ENCODE results near the gene UCN.
A peak's percentile ranks its signal among the peaks of the same experiment; 100 is the strongest.
"Not testable (repeated sequence)": the region's sequence is repeated elsewhere in the genome, so short reads cannot be mapped to it uniquely, and the experiment has no call there.

UCN gene

DNA sequence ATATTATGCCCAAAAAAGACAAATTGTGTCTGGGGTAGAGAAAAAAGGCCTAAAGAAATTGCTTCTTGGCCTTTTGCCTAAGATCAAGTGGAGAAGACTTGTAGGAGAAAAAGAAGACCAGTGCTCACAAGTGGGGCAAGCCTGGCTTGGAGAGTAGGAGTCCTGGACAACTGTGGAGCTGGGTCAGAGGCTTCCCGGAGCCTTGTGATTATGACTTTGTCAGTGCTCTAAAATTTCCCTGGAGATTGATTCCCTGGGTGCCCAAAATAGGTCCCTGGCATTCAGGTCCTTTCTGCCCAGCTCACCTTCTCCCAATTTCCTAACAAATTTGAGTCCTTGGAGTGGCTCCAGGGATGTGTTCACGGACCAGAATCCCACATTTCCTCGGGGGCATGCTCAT is 26.8 kb downstream of the UCN start:
- TF ChIP-seq POLR2AphosphoS5 (IDR thresholded peaks at IDR 0.05; ENCODE audit: low read depth, low read length) (no peak), POU2F2 (IDR thresholded peaks at IDR 0.05; ENCODE audit: low read depth, low read length) (no peak), SPI1 (IDR thresholded peaks at IDR 0.05; ENCODE audit: low read depth, low read length) (no peak), PAX5 (IDR thresholded peaks at IDR 0.05; ENCODE audit: insufficient read depth, low read length, severe bottlenecking) (no peak), POLR2A (IDR thresholded peaks at IDR 0.05; ENCODE audit: low read depth, low read length) (no peak), TAF1 (IDR thresholded peaks at IDR 0.05; ENCODE audit: low read depth, low read length) (no peak)
- FAIRE-seq (no peak), DNase-seq (ENCODE audit: insufficient read length, low spot score) (no peak)

DNA sequence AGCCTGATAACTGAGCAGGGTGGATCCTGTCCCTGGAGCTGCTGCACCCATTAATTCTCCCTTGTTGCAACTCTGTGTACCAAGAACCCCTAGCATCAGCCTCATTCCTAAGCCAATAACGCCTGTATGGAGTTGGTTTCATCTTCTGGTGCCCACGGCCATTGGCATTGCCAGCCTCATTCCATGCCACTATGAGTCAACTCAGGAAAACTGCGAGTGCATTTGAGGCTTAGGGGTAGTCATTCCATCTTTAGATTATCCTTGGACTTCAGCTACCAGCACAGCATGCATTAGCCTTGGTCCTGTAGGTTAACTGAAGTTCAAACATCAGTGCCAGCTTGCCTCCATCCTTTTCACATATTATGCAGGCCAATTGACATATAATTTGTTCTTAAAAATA is 27.4 kb downstream of the UCN start:
- FAIRE-seq (no peak), DNase-seq (ENCODE audit: insufficient read length, low spot score) (no peak)
- no peak for TF ChIP-seq POLR2A (IDR thresholded peaks at IDR 0.05; ENCODE audit: low read depth, low read length)
- no peak for TF ChIP-seq TAF1 (IDR thresholded peaks at IDR 0.05; ENCODE audit: low read depth, low read length)
- TF ChIP-seq PAX5 (IDR thresholded peaks at IDR 0.05; ENCODE audit: insufficient read depth, low read length, severe bottlenecking): no peak
- no peak for TF ChIP-seq POU2F2 (IDR thresholded peaks at IDR 0.05; ENCODE audit: low read depth, low read length)
- TF ChIP-seq SPI1 (IDR thresholded peaks at IDR 0.05; ENCODE audit: low read depth, low read length): no peak
- TF ChIP-seq POLR2AphosphoS5 (IDR thresholded peaks at IDR 0.05; ENCODE audit: low read depth, low read length): no peak

DNA sequence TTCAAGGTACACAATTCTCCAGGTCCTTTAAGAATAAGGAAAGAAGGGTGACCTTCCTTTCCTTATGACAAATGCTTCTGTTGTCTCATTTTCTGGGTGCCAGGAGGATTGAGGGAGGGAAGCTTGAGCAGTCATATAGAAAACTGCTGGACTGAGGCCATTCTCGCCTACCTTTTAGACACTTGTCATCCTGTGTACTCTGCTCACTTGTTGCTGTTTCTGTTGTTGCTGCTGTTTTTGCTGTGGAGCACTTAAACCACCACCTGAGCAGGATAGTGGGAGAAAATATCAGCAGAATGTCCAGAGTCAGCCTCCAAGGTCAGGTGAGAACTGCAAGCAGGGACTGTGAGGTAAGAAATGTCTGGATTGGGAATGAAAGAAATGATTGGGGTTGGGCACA is 30.2 kb downstream of the UCN start:
- TF ChIP-seq TAF1 (IDR thresholded peaks at IDR 0.05; ENCODE audit: low read depth, low read length): no peak
- TF ChIP-seq PAX5 (IDR thresholded peaks at IDR 0.05; ENCODE audit: insufficient read depth, low read length, severe bottlenecking): no peak
- TF ChIP-seq POLR2AphosphoS5 (IDR thresholded peaks at IDR 0.05; ENCODE audit: low read depth, low read length): no peak
- TF ChIP-seq POLR2A (IDR thresholded peaks at IDR 0.05; ENCODE audit: low read depth, low read length): no peak
- TF ChIP-seq SPI1 (IDR thresholded peaks at IDR 0.05; ENCODE audit: low read depth, low read length): no peak
- no peak for TF ChIP-seq POU2F2 (IDR thresholded peaks at IDR 0.05; ENCODE audit: low read depth, low read length)
- FAIRE-seq (no peak), DNase-seq (ENCODE audit: insufficient read length, low spot score) (no peak)

DNA sequence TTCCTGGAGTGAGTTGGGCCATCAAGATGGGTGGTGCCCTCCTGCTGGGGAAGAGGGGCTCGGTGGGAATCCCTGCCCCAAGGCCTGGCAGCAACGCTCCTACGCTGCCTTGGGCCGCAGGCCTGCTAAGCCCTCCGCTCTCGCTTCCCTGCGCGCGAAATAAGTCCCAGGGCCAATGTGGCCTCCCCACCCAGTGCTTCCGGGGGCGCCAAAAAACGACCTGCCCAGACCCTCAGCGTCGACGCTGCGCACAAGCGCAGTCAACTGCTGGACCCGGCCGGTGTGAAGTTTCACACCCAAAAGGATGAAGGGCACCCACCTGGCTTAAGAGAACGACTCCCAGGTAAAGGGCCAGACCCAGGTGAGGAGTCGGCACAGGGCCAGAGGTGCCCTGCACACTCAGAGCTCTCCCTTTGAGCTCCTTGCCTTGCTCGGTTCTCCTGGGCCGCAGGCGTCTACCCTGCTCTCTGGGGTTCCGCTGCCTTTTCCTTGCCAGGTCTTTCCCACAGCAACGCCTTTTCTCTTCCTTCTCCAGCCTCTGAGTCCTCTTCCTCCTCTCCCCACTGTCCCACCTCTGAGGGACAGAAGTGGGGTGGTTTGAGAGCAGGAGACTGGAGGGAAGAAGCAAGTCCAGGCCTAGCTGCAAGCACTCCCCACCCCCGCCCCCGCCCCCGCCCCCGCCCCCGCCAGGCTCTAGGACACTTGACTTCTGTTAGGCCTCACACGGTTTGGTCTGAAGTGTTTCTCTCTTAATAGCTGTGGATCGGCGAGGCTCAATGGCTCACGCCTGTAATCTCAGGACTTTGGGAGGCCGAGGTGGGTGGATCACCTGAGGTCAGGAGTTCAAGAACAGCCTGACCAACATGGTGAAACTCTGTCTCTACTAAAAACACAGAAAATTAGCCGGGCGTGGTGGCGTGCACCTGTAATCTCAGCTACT is 32.8 kb downstream of the UCN start, which contains the start of gene DNAJC5G:
DNAJC5G (plus strand) TSS at position 223 of the 940 bp plus-strand sequence. CDS start 1,296 bp downstream, outside the sequence.
- TF ChIP-seq TAF1 (IDR thresholded peaks at IDR 0.05; ENCODE audit: low read depth, low read length): no peak
- no peak for TF ChIP-seq PAX5 (IDR thresholded peaks at IDR 0.05; ENCODE audit: insufficient read depth, low read length, severe bottlenecking)
- TF ChIP-seq POLR2A (IDR thresholded peaks at IDR 0.05; ENCODE audit: low read depth, low read length): no peak
- no peak for TF ChIP-seq POLR2AphosphoS5 (IDR thresholded peaks at IDR 0.05; ENCODE audit: low read depth, low read length)
- TF ChIP-seq SPI1 (IDR thresholded peaks at IDR 0.05; ENCODE audit: low read depth, low read length): no peak
- no peak for TF ChIP-seq POU2F2 (IDR thresholded peaks at IDR 0.05; ENCODE audit: low read depth, low read length)
- FAIRE-seq: no peak
- DNase-seq (ENCODE audit: insufficient read length, low spot score): no peak

DNA sequence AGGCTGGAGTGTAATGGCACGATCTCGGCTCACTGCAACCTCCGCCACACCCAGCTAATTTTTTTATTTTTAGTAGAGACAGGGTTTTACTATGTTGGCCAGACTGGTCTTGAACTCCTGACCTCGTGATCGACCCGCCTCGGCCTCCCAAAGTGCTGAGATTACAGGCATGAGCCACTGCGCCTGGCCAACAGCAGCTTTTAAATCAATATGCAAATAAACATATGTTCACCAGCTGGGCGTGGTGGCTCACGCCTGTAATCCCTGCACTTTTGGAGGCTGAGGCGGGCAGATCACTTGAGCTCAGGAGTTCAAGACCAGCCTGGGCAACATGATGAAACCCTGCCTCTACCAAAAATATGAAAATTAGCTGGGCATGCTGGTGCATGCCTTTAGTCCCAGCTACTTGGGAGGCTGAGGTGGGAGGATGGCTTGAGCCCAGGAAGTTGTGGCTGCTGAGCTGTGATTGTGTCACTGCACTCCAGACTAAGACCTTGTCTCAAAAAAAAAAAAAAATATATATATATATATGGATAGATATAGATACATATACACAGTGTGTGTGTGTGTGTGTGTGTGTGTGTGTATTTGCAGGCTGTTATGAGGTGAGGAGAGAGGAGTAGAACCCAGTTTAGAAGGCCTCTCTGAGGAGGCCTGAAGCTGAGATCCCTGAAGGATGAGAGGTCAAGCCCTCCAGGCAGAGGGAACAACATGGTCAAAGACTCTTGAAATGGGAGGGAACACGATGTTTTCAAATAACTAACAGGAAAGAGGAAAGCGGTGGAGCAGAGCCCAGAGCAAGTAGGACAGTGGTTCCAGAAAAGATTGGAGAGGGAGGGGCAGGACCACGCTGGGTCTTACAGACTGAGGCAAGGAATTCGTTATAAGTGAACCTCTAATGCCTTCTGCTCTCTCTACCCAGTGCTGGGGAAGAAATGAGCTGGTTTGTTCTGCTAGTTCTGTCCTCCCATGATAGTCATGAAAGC is 35.4 kb downstream of the UCN start:
- FAIRE-seq; DNase-seq (ENCODE audit: insufficient read length, low spot score): not testable (repeated sequence)

DNA sequence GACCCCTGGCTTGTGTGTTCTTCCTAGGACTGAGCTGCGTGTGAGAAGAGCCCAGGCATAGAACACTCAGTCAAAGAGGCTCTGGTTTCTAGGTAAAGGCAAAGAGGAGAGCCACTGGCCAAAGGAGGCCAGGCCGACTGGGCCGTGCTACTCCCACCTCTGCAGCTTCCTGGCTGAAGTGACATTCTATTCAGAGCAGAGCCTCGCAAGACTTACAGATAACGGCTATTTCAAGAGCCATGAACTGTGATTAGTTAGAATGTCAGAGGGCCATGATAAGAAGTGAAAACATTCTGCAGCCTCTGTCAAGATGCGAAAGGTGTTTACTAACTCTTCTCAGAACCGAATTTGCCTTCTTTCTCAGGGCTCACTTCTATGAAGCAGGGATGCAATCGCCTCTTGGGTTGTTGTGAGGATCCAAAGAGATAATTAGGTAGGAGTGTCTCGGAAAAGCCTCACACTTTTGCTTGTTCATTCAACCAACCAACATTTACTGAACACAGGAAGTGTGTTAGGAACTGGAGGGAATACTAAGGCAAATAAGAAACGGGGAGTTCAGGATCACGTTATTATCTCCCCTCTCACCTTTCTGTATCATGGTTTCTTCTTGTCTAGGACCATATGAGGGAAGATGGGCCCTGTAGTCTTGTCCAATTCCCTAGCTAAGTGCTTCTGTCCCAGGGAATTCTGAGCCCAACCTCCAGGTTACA is 36.5 kb downstream of the UCN start:
- no peak for TF ChIP-seq SPI1 (IDR thresholded peaks at IDR 0.05; ENCODE audit: low read depth, low read length)
- TF ChIP-seq POLR2AphosphoS5 (IDR thresholded peaks at IDR 0.05; ENCODE audit: low read depth, low read length): no peak
- TF ChIP-seq POU2F2 (IDR thresholded peaks at IDR 0.05; ENCODE audit: low read depth, low read length): no peak
- no peak for TF ChIP-seq TAF1 (IDR thresholded peaks at IDR 0.05; ENCODE audit: low read depth, low read length)
- no peak for TF ChIP-seq POLR2A (IDR thresholded peaks at IDR 0.05; ENCODE audit: low read depth, low read length)
- TF ChIP-seq PAX5 (IDR thresholded peaks at IDR 0.05; ENCODE audit: insufficient read depth, low read length, severe bottlenecking): no peak
- FAIRE-seq (no peak), DNase-seq (ENCODE audit: insufficient read length, low spot score) (no peak)

DNA sequence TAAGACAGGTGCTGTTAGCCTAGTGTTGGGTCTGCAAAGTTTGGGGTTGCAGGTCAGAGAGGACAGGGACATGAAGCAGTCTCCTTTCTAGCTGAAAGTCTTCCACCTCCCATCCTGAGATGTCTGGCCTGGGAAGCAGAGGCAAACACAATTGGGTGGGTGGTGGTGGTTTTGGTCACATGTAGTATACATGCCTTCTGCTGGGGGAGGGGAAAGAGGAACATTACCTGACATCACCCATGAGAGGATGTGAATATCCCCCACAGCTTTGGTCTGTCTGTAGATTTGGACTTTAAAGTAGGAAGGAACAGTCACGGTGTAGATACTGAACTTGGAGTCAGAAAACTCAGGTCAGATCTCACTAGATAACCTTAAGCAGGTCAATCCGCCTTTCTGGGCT is 37.6 kb downstream of the UCN start:
- no peak for DNase-seq (ENCODE audit: insufficient read length, low spot score)
- no peak for TF ChIP-seq SPI1 (IDR thresholded peaks at IDR 0.05; ENCODE audit: low read depth, low read length)
- TF ChIP-seq TAF1 (IDR thresholded peaks at IDR 0.05; ENCODE audit: low read depth, low read length): no peak
- TF ChIP-seq POLR2AphosphoS5 (IDR thresholded peaks at IDR 0.05; ENCODE audit: low read depth, low read length): no peak
- no peak for TF ChIP-seq POU2F2 (IDR thresholded peaks at IDR 0.05; ENCODE audit: low read depth, low read length)
- TF ChIP-seq PAX5 (IDR thresholded peaks at IDR 0.05; ENCODE audit: insufficient read depth, low read length, severe bottlenecking): no peak
- TF ChIP-seq POLR2A (IDR thresholded peaks at IDR 0.05; ENCODE audit: low read depth, low read length): no peak
- peak; percentile 9 for FAIRE-seq

DNA sequence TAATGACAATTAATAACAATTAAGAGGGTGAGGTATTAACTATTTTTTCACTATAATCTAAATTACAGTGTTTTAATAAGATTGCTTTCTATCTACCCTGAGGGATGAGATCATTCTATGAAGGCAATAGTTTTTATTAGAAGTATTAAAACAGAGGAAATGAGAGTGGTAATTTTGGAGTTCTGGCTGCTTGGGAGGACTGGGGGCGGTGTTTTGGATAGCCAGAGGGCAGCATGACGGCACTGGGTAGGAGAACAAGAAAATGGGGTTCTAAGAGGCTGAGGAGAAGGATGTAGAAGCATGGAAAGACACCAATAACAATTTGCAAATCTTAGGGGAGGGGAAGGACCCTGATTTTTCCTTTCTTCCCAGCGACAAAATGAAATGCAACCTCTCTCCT is 38.1 kb downstream of the UCN start:
- no peak for TF ChIP-seq TAF1 (IDR thresholded peaks at IDR 0.05; ENCODE audit: low read depth, low read length)
- FAIRE-seq (no peak), DNase-seq (ENCODE audit: insufficient read length, low spot score) (no peak)

DNA sequence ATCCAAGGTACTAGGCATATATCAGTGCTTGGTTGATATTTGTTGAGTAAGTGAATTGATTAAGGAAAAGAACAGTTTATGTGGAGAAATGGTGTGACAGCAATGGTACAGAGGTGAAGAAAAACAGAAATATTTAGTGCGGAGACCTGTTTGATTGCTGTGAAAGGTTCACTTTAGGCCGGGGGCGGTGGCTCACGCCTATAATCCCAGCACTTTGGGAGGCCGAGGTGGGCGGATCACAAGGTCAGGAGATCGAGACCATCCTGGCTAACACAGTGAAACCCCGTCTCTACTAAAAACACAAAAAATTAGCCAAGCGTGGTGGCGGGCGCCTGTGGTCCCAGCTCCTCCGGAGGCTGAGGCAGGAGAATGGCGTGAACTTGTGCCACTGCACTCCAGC is 39.9 kb downstream of the UCN start:
- FAIRE-seq; DNase-seq (ENCODE audit: insufficient read length, low spot score): not testable (repeated sequence)
